HG02884 (cell line): ENCODE results near the gene AKNA.

Experiments used
- ATAC-seq: cut with Tn5 transposase; IDR thresholded peaks from one replicate; pipeline ENCODE4 v1.9.1; 2021; ENCODE audit warnings: mild to moderate bottlenecking, moderate library complexity; ENCODE audit not compliant: unreplicated experiment

Gene AKNA

DNA sequence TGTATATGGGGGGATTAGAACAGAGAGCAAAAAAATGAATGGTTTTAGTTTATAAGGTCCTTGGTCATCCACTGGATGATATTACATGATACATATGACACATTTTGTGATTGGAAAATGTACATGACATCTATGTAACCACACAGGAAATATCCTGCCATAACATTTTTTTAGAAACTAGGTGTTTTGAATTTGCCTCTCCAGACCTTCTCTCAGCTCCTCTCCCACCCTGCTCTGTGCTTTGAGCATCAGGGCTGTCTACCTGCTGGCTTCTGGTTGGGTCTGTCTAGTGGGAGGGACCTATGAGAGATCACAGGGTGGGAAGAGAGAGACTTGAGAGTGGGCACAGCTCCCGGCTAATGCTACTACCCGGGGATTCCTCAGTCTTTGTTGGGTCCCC is 24.4 kb downstream of the AKNA start:
- ATAC-seq = no peak

DNA sequence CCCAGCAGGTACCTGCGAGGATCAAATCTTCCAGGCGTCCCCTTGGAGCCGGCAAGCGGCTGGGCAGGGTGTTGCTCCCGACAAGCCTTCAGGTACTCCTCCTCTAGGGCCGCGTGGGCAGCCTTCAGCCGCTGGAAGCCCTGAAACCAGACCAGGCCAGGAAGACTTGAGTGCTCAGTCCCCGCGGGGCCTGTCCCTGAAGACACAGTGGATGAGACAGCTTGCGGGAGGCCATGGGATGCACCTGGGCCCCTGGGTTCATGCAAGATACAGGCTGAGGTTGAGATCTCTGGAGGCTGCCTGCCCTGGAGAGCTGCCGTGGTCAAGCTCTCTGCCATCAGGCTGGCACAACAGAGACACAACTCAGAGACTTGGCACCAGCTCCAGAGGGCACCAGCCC is 25.4 kb downstream of the AKNA start:
- no peak for ATAC-seq

DNA sequence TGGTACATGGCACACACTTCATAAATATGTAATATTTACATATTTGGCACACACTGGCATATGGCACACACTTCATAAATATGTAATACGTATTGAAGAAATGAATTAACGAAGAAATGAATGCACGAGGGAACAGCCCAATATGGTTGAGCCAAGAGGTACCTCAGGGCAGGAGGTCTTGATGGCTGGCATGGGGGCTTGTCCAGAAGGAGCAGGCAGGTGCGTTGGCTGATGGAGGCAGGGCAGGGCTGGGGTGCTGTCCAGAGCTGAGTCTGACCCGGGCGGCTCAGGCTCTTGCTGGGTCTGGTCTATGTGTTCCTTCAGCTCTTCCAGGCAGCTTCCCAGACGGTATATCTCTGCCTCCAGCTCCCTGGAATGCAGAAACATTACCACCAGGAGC is 26.2 kb downstream of the AKNA start:
- ATAC-seq = no peak

DNA sequence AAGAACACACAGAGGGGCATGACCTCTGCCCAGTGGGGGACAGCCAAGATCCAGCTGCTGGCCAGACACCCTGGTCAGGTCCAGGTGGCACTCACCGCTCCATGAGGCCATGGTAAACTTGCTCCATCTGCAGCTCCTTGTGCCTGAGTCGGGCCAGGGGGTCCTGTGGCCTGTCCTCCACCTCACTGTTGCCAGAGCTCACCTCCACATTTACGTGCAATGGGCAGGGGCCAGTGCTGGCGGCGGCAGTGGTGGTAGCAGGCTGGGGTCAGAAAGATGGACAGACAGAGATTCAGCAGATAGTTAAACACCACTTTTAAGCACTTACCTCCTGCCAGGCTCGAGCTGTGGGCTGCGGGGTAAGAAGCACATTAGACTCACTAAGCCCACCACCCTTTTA is 28.0 kb downstream of the AKNA start:
- ATAC-seq = no peak

DNA sequence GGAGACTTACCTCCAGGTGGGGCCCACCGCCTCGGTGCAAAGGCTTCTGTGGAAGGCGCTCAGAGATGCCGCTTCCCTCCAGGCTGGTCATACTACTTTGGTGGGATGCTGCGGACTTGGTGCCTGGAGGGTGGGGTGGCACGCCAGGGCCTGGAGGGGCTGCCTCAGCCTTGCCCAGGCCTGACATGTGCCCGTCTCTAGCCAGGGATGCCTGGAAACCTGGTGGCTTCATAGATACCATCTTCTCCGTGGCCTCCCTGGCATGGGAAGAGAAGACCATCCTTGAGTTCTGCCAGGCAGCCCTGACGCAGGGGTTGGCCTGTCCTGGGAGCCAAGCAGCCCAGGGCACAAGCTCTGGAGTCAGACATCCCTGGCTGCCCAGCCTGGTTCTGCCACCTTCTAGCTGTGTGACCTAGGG is 29.9 kb downstream of the AKNA start:
- ATAC-seq = no peak

DNA sequence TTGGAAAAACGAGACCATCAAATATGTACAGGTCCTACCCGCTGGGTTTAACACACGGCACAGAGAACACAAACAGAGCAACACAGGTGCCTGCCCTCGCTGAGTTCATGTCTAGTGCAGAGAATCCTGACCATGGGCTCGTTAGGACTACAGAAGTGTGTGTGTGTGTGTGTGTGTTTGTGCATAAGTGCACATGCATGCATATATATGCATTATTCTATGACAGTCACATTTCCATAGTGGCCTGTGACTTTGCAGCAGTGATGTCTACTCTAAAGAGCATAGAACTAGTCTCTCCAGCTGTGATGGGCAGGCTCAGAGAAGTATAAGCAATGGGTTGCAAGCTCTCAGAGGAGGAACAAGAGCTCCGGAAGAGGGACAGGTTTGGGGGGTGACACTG is 30.4 kb downstream of the AKNA start:
- no peak for ATAC-seq

DNA sequence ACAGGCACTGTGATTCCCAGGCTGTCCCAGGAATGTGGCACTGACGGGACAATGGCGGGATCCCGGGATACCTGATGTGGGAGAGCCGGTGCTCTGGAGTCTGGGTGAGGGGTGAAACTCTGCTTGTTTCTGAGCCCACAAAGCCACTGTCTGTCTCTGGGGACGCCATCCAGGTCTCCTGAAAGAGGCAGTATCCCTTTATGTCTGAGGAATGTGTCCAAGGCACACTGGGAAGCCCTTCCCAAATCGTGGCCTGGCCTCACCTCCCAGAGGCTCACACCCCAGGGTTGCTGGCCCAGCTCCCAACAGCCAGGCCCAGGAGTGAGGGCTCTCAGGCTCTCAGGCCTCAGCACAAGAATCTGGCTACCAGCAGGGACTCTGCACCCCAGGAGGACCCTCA is 31.0 kb downstream of the AKNA start:
- ATAC-seq = no peak

DNA sequence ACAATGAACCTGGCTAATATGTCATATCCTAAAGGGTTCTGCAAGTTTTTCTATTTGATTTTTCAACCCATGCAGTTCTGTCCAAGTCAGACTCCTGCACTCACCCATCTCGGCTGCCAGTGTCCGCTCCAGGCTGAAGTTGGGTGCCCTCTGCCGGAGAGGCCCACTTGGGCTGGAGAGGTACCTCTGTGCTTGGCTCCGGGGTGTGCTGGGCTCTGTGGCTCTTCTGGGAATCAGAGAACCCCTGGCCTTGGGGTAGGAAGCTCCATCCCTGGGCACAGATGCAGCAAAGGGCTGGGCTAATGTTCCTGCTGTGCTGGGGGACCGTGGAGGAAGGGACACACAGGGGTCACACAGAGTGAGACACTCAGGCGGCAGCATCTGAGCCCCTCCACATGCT is 32.0 kb downstream of the AKNA start:
- ATAC-seq = no peak

DNA sequence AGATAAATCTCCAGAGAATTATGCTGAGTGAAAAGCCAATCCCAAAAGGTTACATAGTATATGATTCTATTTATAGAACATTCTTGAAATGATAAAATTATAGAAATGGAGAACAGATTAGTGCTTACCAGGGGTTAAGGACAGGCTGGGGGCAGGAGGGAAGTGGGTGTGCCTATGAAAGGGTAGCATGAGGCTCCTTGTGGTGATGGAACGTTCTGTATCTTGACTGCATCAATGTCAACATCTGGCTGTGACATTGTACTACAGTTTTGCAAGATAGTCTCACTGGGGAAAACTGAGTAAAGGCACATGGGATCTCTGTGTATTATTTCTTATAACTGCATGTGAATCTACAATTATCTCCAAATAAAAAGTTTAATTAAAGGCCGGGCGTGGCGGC is 35.9 kb downstream of the AKNA start:
- ATAC-seq = no peak

DNA sequence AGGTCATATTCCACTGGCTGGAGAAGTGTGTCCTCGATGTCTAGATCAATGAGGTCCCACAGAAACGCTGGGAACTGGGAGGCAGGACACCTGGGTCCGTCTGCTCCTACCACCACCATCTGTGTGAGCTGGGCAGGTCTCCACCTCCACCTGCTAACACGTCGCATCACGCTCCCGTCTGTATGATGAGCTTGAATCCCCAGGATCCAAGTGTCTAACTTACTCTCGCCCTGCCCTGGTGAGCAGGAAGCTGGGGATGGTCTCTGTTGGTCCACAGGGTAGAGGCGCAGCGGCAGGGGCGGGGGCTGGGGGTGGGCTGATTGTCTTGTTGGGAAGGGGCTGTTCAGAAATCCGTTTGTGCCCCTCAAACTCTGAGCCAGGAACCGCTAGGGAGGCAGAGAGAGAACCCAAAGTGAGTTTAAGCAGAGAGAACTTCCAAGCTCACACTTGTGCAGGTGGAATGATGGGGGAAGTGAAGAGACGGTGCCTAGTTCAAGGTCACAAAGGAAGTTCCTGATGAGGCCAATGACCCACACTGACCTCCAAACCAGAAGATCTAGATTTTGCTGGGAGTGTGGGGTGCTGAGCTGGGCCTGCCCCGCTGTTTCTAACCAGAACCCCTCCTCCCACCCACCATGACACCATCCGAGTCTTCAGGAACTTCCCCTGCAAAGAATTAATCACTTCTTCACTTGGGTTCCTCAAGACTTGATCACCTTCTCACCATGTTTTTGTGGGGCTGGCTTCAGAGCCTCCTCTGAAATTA is 37.0 kb downstream of the AKNA start:
- no peak for ATAC-seq

DNA sequence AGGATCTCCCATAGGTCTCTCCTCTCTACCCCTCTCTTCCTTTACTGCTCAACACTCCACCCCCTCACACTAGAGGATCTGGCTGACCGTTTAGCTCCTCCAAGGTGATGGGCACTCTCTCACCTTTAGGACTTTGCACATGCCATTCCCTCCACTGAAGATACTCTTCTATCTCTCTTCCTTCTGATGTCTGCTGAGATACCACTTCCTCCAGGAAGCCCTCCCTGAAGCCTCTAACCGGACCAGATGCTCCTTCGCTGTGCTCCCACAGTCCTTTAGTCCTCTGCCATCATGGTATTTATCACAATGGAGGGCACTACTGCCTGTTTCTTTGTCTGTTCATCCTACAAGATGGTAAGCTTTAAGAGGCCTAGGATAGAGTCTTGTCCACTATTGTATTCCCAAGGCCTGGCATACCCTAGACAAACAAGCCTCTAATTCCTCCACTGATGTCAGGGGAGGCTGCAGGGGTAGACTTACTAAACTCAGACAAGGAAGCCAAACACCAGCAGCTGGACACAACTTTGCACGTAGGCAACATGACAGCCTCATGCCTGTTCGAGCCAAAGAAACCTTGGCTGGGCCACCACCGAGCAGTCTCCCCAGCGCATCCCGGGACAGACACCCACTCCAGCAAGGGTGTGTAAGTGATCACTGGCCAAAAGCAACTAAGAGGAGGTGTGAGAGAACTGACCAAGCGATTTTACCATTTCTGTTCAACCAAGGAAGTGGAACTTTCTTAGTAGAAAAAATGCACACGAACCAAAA is 37.9 kb downstream of the AKNA start:
- no peak for ATAC-seq

DNA sequence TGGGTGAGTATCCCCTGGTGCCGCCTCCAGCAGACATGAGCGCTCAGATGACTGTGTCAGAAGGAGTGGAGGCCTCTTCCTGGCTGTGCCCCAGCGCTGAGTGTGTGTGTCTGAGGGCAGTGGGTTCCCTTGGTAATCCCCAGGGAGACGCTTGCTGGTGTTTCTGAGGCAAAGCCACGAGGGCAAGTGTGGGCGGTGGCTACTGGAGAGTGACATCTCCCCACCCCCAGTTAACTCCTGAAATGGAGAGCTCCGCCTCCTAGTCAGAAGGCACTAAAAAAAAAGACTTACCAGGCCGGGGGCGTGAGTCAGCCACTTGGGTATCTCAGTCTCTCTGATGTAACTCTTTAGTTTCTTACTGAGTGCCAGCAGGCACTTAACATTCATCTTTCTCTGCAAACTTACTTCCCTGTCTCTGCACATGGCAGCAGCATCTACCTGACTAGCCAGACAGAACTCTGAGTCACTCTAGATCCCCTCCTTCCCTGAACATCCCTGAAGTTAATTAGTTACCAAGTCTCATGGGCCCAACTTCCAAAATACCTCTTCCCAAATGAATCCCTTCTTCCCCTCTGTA is 38.8 kb downstream of the AKNA start:
- ATAC-seq = peak; percentile 81

DNA sequence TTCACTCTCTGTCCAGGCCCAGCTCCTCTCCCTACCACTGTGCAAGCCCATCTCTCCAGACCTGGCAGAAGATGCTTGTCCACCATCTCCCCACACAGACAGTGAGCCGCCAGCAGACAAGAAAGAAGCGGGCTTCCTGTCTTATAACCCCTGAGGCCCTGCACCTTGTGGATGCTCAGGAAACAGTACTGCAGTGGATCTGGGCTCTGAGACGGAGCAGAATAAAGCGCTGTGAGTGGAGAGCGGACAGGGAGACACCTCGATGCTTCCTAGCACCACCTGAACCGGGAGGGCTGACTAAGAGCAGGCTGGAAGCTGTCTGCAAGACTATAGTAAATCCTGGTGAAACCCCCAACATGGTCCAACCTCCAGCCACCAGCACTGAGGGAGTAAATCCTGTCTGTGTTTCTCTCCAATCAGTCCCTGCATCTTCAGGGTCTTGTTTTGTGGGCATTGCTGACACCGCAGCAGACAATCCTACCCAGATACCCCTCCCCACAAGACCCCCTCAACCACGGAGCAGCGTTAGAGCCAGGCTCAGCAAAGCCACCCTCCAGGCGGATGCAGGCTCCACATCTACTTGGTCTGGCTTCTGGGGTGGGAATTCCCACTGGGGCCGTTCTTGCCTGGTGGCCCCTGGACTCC is 39.4 kb downstream of the AKNA start:
- ATAC-seq = no peak

DNA sequence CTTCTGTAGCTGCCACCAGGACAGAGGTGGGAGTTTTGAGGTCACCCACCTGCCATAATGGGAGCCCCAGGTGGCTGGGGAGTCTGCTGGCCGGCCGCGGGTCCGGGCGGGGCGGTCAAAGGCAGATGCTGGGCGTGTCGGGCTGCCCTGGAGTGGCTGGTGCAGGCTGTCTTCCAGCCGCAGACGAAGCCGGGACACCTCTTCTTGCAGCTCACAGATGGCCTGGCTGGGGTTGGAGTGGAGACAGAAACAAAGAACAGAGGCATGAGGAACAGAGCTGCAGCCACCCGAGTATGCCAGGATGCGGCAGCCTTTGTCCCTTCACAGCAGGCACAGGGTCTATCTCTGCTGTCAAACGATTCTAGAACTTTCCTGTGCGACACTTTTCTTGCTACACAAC is 40.1 kb downstream of the AKNA start:
- no peak for ATAC-seq

DNA sequence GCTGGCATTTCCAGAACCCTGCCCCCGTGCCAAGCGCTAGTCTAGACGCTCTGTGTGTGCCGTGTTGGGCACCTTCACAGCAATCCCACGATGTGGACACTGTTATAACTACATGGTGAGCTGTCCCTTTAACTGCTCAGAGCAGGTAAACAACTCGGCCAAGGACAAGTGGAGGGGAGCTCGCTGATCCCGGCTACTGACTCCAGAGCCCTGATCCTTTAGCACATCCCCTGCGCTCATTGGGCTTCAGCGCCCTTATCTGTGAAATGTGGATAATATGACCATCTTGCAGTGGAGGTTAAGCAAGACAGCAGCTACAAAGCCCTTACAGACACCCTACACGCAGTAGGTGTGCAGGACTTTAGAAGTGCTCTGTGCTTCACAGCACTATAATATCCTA is 41.6 kb downstream of the AKNA start:
- ATAC-seq = no peak

DNA sequence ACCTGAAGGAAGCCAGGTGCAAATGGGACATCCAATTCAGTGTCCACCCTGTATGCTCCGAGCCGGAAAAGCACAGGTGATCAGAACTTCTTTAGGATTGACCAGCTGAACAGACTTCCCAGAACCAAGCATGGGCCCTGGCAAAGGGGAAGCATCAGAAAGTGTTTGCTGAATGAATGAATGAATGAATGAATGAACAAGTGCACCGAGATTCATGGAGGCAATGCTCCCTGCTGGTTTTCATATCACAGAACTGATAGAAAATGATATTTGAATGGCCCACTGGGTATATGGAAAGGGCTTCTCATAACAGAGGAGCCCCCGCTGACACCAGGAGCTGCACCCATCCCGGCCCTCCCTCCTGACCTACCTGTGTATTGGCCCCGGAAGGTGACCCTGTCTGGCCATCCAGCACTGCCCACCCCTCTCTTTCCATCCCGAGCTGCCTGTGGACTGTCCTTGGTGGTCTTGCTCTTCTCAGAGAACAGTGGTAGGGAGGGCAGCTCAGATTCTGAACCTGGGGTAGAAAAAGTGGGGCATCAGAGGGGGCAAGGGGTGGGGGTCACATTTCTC is 42.2 kb downstream of the AKNA start:
- ATAC-seq = no peak

DNA sequence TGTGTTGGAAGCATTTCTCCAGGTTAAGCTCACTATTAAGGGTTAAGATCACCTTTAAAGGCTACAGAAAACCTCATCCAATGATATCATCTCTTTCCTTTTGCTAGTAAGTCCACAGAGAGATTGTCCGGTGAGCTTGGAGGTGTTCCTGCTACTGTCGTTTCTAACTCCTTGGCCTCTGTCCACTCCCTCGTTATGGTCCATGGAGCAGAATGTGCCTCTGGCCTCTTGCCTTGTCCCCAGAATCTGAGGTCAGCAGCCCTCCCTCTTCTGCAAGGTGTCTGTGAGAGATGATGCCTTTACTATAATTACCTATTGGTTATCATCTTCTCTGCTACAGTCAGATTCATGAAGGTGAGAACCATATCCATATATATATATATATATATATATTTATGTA is 43.1 kb downstream of the AKNA start:
- no peak for ATAC-seq

DNA sequence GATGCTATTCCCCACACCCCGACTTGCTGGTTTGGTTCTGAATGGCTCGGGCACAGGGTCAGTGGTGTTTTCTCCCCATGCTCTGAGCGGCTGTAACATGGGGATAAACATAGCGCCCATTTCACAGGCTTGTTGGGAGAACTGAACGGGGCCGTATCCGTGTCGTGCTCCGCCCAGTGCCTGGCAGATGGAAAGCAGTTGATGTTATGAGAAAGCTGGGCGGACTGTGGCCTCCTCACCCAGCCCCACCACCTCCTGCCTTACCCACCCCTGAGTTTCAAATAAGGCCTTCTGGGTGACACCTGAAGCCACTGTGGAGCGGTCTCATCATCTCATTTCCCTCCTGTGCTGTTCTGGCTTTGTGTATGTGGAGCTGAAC is 43.6 kb downstream of the AKNA start:
- no peak for ATAC-seq

DNA sequence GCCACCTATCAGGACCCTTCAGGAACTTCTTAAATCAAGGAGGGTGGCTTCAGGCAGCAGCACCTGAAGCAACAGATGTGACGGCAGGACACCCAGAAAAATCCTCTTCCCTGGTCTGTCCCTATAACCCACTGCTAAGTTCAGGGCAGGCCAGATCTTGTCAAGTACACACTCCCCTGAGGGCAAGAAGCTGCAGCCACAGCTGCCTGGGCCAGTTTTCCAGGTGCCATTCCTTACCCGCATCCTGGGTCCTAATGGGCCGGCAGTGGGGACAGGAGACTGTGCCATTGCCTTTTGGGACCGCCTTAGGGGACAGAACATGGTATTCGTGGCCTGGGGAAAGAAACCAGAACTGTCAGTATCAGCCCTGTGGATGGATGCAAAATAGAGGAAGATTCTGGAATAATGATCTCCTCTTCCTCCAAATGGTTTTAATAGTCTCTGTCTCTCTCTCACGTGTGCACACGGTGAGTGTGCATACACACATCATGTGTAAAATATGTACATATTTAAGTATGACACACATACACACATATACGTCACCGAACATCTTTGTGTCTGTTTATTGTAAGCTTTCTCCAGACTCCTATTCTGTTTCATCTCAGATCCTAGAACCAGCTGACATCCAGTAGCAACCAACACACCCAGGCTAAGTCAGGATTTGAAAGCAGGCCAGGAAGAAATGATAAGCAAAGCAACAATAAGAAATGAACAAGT is 44.2 kb downstream of the AKNA start:
- no peak for ATAC-seq

DNA sequence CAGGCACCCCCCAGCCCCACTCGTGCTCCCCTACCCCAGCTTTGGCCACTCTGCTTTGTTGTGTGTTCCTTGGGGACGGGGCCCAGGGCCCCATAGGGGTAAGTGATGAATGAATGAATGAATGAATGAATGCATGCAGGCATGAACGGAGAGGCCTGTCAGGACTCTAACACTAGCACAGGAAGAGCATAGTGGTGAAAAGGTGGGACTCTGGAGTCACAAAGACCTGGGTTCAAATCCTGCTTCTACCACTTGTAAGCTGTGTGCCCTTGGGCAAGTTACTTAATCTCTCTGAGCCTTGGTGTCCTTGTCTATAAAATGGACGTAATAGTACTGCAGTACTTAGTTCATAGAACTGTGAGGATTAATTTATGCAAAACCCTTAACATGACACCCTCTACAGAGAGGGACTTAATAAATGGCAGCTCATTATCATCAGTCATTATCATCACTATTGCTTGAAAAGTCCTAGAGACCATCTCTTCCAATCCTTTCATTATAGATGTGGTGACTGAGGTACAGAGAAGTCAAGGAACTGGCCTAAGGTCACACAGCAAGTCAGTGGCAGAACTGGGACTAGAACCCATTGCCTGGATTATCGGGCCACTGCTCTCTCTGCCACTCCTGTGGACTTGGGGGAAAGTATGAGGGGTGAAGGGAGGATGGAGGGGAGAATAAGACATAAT is 44.9 kb downstream of the AKNA start:
- no peak for ATAC-seq
